K562 (cell line): ENCODE results near the gene CAB39. TPM values are rescaled to one million over a fixed set of nuclear protein-coding genes. Genes with fewer than 3 reads are reported as not detected.

Experiments used
- ATAC-seq: fragments of 200-7000 bp; cut with Tn5 transposase; 3 replicates; pipeline ENCODE4 v1.9.1; 2020; ENCODE audit warnings: moderate library complexity
- BruUV-seq: library from RNA; stranded (reverse); fragments of 400-500 nt; replicated peaks from 2 replicates; lab custom pipeline; 2021; lab: Mats Ljungman, UMichigan
- CTCF ChIA-PET: fragments of 300-600 bp; formaldehyde crosslinking; extraction: SDS; loops from one replicate; lab custom pipeline; 2021; ENCODE audit warnings: low intra/inter-chr PET ratio; lab: Yijun Ruan, JAX
- POLR2A ChIA-PET: fragments of 300-600, 350-650 bp; sonication (Branson Sonifier 250); formaldehyde crosslinking; extraction: SDS; loops from one replicate; lab custom pipeline; 2021; ENCODE audit warnings: antibody characterized with exemption, inconsistent platforms; lab: Yijun Ruan, JAX
- DNase-seq, 4 experiments: peaks; one replicate each; pipeline versions ENCODE4 v3.0.0 to v3.0.0-alpha.2; 2011 to 2018; ENCODE audit warnings: low spot score in 3 of 4, mixed read lengths in 3 of 4; ENCODE audit errors: extremely low read depth in 1 of 4
- FAIRE-seq: peaks from 2 replicates; lab custom pipeline; 2011; peaks lifted over from hg19 to GRCh38; lab: Jason Lieb, UNC
- H2AFZ ChIP-seq: 2 replicates; pipeline ENCODE4 v1.6.0; 2011; ENCODE audit warnings: low read depth, low read length, control low read depth, inconsistent platforms
- H3K27ac ChIP-seq: fragments of 200-600 bp; 3 replicates; pipeline ENCODE4 v1.8.0; 2011; ENCODE audit warnings: low read depth, mild to moderate bottlenecking, control low read depth, inconsistent platforms, low read length, moderate library complexity, mixed read lengths; ENCODE audit errors: extremely low read depth
- H3K27me3 ChIP-seq, 2 experiments: fragments of 300-600 bp in 1 of 2; 2 replicates in 1 of 2; 3 replicates in 1 of 2; pipeline versions ENCODE4 v1.6.0 to v1.8.0; 2011; ENCODE audit warnings: inconsistent platforms in 2 of 2, low read length in 2 of 2, mild to moderate bottlenecking in 1 of 2, mixed read lengths in 1 of 2, moderate library complexity in 1 of 2; ENCODE audit not compliant: control insufficient read depth in 2 of 2, insufficient read depth in 2 of 2
- H3K36me3 ChIP-seq: fragments of 300-600 bp; 3 replicates; pipeline ENCODE4 v1.8.0; 2011; ENCODE audit warnings: mild to moderate bottlenecking, low read length, inconsistent platforms; ENCODE audit not compliant: control insufficient read depth, insufficient read depth
- H3K4me1 ChIP-seq, 2 experiments: fragments of 200-600 bp in 1 of 2; replicated peaks in 1 of 2; 2 replicates in 1 of 2; 3 replicates in 1 of 2; pipeline versions ENCODE4 v1.5.1 to v1.8.0; 2011; ENCODE audit warnings: inconsistent platforms in 2 of 2, low read length in 2 of 2, mild to moderate bottlenecking in 1 of 2, mixed read lengths in 1 of 2, moderate library complexity in 1 of 2; ENCODE audit not compliant: control insufficient read depth in 2 of 2, insufficient read depth in 2 of 2
- H3K4me2 ChIP-seq: 2 replicates; pipeline ENCODE4 v1.6.1; 2011; ENCODE audit warnings: low read length, control low read depth, inconsistent platforms, mixed read lengths; ENCODE audit not compliant: insufficient read depth
- H3K4me3 ChIP-seq: fragments of 200-600 bp; sonication (generic), shearing (Covaris generic); 2 replicates; pipeline ENCODE4 v1.5.1; 2016; ENCODE audit warnings: control low read depth, inconsistent platforms
- H3K79me2 ChIP-seq: fragments of 200-600 bp; 3 replicates; pipeline ENCODE4 v1.8.0; 2011; ENCODE audit warnings: low read length, inconsistent platforms; ENCODE audit not compliant: control insufficient read depth, insufficient read depth
- H3K9ac ChIP-seq, 2 experiments: 2 replicates each; pipeline versions ENCODE4 v1.6.0 to v1.6.1; 2011; ENCODE audit warnings: low read depth in 2 of 2, low read length in 2 of 2, control low read depth in 1 of 2, inconsistent platforms in 1 of 2, mild to moderate bottlenecking in 1 of 2, mixed read lengths in 1 of 2; ENCODE audit not compliant: insufficient read depth in 1 of 2
- H3K9me1 ChIP-seq: one replicate; pipeline ENCODE4 v1.6.0; 2011; ENCODE audit warnings: inconsistent platforms, mild to moderate bottlenecking, low read length, moderate library complexity; ENCODE audit not compliant: control insufficient read depth, insufficient read depth
- H3K9me3 ChIP-seq: replicated peaks from 2 replicates; pipeline ENCODE4 v1.5.1; 2011; ENCODE audit warnings: low read depth, low read length, inconsistent platforms; ENCODE audit not compliant: control insufficient read depth, insufficient read depth
- H4K20me1 ChIP-seq: replicated peaks from 2 replicates; pipeline ENCODE4 v1.6.1; 2011; ENCODE audit warnings: low read length, inconsistent platforms, mixed read lengths; ENCODE audit not compliant: control insufficient read depth, insufficient read depth
- CTBP1 ChIP-seq: fragments of 450-650 bp; IDR thresholded peaks from 2 replicates; pipeline ENCODE4 v1.6.1; 2016; ENCODE audit warnings: borderline replicate concordance
- HMBOX1 ChIP-seq: sonication (generic); IDR thresholded peaks from 2 replicates; pipeline ENCODE4 v1.6.1; 2016
- PTTG1 ChIP-seq: fragments of 450-650 bp; IDR thresholded peaks from 2 replicates; pipeline ENCODE4 v1.6.1; 2016; ENCODE audit warnings: low read depth, mild to moderate bottlenecking, missing genetic modification characterization, missing compliant biosample characterization
- TCF3 ChIP-seq: sonication (generic); formaldehyde crosslinking; IDR thresholded peaks from 2 replicates; pipeline ENCODE4 v1.4.0; 2020; ENCODE audit warnings: mild to moderate bottlenecking, missing genetic modification reagents
- ZNF24 ChIP-seq: fragments of 450-650 bp; IDR thresholded peaks from 2 replicates; pipeline ENCODE4 v1.6.1; 2016
- WGBS: fragments of 100-300 bp; shearing (Covaris generic); methylation state at CpG from one replicate; pipeline ENCODE4 v1.1.6; 2016; ENCODE audit warnings: low coverage, mixed read lengths; ENCODE audit not compliant: insufficient coverage; ENCODE audit errors: missing lambda C conversion rate; 5-methylcytosine and 5-hydroxymethylcytosine counted together
- in situ Hi-C: fragments of 300-500 bp; cut with MboI; formaldehyde crosslinking; loops from 4 replicates; pipeline ENCODE4 v1.15.0; 2018; ENCODE audit warnings: inconsistent platforms, mixed read lengths
- intact Hi-C: fragments of 100-400 bp; cut with micrococcal nuclease; formaldehyde crosslinking; loops from 2 replicates; pipeline ENCODE4 v1.14.2; 2022
- polyA plus RNA-seq, 8 experiments: library from polyadenylated mRNA; depleted of rRNA in 4 of 8; stranded (reverse) in 5 of 8; unstranded in 3 of 8; fragments of >200 nt; fragmentation: Nextera tagmentation in 2 of 8; fragmentation: Illumina TruSeq in 1 of 8; extraction: Ambion mirVana in 2 of 8; extraction: Trizol in 1 of 8; gene quantifications; 2 replicates each; pipeline versions ENCODE4 v1.2.1 to v1.2.3, GENCODE V29; 2011 to 2014; ENCODE audit warnings: inconsistent platforms in 1 of 8, missing spikeins in 1 of 8
- total RNA-seq, 7 experiments: library from RNA; depleted of rRNA in 6 of 7; stranded (reverse); fragments of >200 nt in 6 of 7; fragmentation: Illumina TruSeq in 2 of 7; extraction: Trizol in 2 of 7; gene quantifications; 2 replicates each; pipeline versions ENCODE4 v1.2.1 to v1.2.3, GENCODE V29; 2011 to 2021; ENCODE audit warnings: low replicate concordance in 1 of 7
- TF ChIP-seq, protein P1 (sequence below): fragments of 450-650 bp; IDR thresholded peaks from 2 replicates; pipeline ENCODE4 v1.6.1; 2017; ENCODE audit warnings: antibody characterized with exemption, mild to moderate bottlenecking

The CAB39 gene
- total and polyA plus RNA-seq, 9 of the 15 experiments (the other 6 are each of a cell fraction or from before 2014, with no cell fraction given): 27.2 to 94.4 (median 70.1) TPM

- Histone ChIP-seq H2AFZ (no peak overlapping the region), H3K9me1 (no peaks in the 10 kb centered on the region), H3K27me3 (no peaks in the 10 kb centered on the region), H3K9ac (no peak overlapping the region), H3K36me3 (peaks cover 94% of the 10 kb centered on the region), H4K20me1 (no peaks in the 10 kb centered on the region), H3K4me3 (no peak overlapping the region), H3K4me2 (no peak overlapping the region), H3K9me3 (no peaks in the 10 kb centered on the region), H3K4me1 (no peaks in the 10 kb centered on the region), H3K79me2 (no peaks in the 10 kb centered on the region), H3K27ac (no peak overlapping the region)
- ChIA-PET CTCF (no interaction called here), POLR2A (no interaction called here)
- intact Hi-C loops (no loop called here), in situ Hi-C loops (loop anchor here (25.0 kb wide), 1 partner anchor 803 kb away; no protein-coding TSS in a partner anchor)
- BruUV-seq: no TSS peak
- TF ChIP-seq TCF3 (CRISPR knock-in tag) (no peak), ZNF24 (no peak), CTBP1 (no peak), PTTG1 (tag) (no peak), HMBOX1 (no peak)
- TF ChIP-seq, protein P1, sequence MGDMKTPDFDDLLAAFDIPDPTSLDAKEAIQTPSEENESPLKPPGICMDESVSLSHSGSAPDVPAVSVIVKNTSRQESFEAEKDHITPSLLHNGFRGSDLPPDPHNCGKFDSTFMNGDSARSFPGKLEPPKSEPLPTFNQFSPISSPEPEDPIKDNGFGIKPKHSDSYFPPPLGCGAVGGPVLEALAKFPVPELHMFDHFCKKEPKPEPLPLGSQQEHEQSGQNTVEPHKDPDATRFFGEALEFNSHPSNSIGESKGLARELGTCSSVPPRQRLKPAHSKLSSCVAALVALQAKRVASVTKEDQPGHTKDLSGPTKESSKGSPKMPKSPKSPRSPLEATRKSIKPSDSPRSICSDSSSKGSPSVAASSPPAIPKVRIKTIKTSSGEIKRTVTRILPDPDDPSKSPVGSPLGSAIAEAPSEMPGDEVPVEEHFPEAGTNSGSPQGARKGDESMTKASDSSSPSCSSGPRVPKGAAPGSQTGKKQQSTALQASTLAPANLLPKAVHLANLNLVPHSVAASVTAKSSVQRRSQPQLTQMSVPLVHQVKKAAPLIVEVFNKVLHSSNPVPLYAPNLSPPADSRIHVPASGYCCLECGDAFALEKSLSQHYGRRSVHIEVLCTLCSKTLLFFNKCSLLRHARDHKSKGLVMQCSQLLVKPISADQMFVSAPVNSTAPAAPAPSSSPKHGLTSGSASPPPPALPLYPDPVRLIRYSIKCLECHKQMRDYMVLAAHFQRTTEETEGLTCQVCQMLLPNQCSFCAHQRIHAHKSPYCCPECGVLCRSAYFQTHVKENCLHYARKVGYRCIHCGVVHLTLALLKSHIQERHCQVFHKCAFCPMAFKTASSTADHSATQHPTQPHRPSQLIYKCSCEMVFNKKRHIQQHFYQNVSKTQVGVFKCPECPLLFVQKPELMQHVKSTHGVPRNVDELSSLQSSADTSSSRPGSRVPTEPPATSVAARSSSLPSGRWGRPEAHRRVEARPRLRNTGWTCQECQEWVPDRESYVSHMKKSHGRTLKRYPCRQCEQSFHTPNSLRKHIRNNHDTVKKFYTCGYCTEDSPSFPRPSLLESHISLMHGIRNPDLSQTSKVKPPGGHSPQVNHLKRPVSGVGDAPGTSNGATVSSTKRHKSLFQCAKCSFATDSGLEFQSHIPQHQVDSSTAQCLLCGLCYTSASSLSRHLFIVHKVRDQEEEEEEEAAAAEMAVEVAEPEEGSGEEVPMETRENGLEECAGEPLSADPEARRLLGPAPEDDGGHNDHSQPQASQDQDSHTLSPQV: no peak
- FAIRE-seq (no peak), ATAC-seq (no peak), DNase-seq (no peak)
- 85% methylated on average over 3 of the region's 3 CpGs for WGBS
Observed at GRCh38 chr2:230815088-230815487, 102.4 kb downstream of the CAB39 start.
